ENCODE results near the gene PPDPF. TPM values are rescaled to one million over a fixed set of nuclear protein-coding genes. Genes with fewer than 3 reads are reported as not detected.

The PPDPF gene
- polyA plus RNA-seq, 1 donor (not counting 4 experiments of a cell fraction or from before 2014, with no cell fraction given) = 8.8 TPM

DNA sequence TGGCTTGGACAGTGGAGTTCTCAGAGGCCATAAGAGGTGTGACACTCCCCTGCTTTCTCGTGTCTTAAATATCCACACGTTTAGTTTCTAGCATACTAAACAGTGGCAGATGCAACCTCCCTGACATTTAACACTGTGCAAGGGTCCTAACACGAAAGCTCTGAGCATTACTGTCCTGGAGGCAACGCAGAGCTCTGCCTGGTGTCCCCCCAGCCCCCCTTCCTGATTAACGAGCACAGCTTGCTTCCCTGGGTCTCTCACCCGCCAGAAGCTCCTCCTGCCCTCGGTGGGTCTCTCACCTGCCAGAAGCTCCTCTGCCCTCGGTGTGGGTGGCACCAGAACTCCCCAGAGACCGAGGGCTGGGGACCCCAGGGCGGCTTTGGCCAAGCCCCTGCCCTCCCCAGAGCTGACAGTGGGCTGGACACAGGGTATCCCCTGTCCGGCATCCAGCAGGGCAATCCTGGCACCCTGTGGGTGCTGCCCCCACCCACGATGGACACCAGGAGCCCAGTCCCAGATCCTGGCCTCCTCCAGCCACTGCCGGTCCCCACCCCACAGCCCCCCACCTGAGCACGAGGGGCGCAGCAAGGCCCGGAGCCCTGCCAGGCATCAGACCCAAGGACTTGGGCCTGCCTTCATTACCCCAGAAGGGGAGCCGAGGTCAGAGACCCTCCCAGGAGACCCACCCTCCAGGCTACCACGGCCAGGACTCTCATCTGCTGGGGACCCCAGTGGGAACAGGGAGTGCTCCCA, 35.7 kb upstream of the PPDPF start:
- H3K79me2 ChIP-seq (ENCODE audit: control insufficient read depth, insufficient read depth, low read length) = no peaks in the 10 kb centered on the region
- no peaks in the 10 kb centered on the region for H3K4me1 ChIP-seq (ENCODE audit: control insufficient read depth, extremely low read depth, insufficient read depth, low read length)
- H3K4me2 ChIP-seq (ENCODE audit: control insufficient read depth, extremely low read depth, insufficient read depth, low read depth, low read length) = no peak overlapping the region
- H3K27ac ChIP-seq (ENCODE audit: control insufficient read depth, insufficient read depth, low read length) = no peak overlapping the region
- TF ChIP-seq EZH2 (IDR thresholded peaks at IDR 0.05; ENCODE audit: low read length) = no peak
- no peak for TF ChIP-seq CTCF (optimal IDR thresholded peaks at IDR 0.05 in 1 of 3, IDR thresholded peaks at IDR 0.05 in 1 of 3, conservative IDR thresholded peaks at IDR 0.05 in 1 of 3; ENCODE audit: extremely low read depth in 1 of 3, insufficient read depth in 2 of 3, low read length in 3 of 3)
- no peak for DNase-seq (ENCODE audit: low read depth, low spot score)
- H4K20me1 ChIP-seq (ENCODE audit: control insufficient read depth, extremely low read depth, insufficient read depth, low read length) = no peaks in the 10 kb centered on the region
- H2AFZ ChIP-seq (ENCODE audit: control insufficient read depth, low read length) = no peak overlapping the region
- dilution Hi-C loops (cut with MboI; ENCODE audit: extremely low pct_ligation_motif_present, low sequenced_read_pairs) = no loop called here
- no peak overlapping the region for H3K4me3 ChIP-seq (ENCODE audit: control insufficient read depth in 2 of 3, extremely low read depth in 1 of 3, insufficient read depth in 2 of 3, low read depth in 1 of 3, low read length in 3 of 3)
- no peak for FAIRE-seq
- no peaks in the 10 kb centered on the region for H3K9me3 ChIP-seq (ENCODE audit: control insufficient read depth, low read depth, low read length)
- peaks cover 62% of the 10 kb centered on the region for H3K27me3 ChIP-seq (ENCODE audit: control insufficient read depth, extremely low read depth, insufficient read depth, low read length)
- no peaks in the 10 kb centered on the region for H3K9me1 ChIP-seq (ENCODE audit: control insufficient read depth, extremely low read depth, insufficient read depth, low read length)
- H3K36me3 ChIP-seq (ENCODE audit: control insufficient read depth in 2 of 2, extremely low read depth in 1 of 2, insufficient read depth in 2 of 2, low read length in 2 of 2) = no peaks in the 10 kb centered on the region
- H3K9ac ChIP-seq (ENCODE audit: control insufficient read depth, extremely low read depth, insufficient read depth, low read length) = no peak overlapping the region

- Histone ChIP-seq H3K4me1 (ENCODE audit: control insufficient read depth, extremely low read depth, insufficient read depth, low read length) (no peaks in the 10 kb centered on the region), H3K9ac (ENCODE audit: control insufficient read depth, extremely low read depth, insufficient read depth, low read length) (no peak overlapping the region), H3K27me3 (ENCODE audit: control insufficient read depth, extremely low read depth, insufficient read depth, low read length) (peaks cover 59% of the 10 kb centered on the region), H3K4me2 (ENCODE audit: control insufficient read depth, extremely low read depth, insufficient read depth, low read depth, low read length) (no peak overlapping the region), H3K79me2 (ENCODE audit: control insufficient read depth, insufficient read depth, low read length) (no peaks in the 10 kb centered on the region), H3K9me1 (ENCODE audit: control insufficient read depth, extremely low read depth, insufficient read depth, low read length) (no peaks in the 10 kb centered on the region), H3K27ac (ENCODE audit: control insufficient read depth, insufficient read depth, low read length) (no peak overlapping the region), H3K9me3 (ENCODE audit: control insufficient read depth, low read depth, low read length) (no peaks in the 10 kb centered on the region), H3K36me3 (ENCODE audit: control insufficient read depth in 2 of 2, extremely low read depth in 1 of 2, insufficient read depth in 2 of 2, low read length in 2 of 2) (no peaks in the 10 kb centered on the region), H2AFZ (ENCODE audit: control insufficient read depth, low read length) (no peak overlapping the region), H4K20me1 (ENCODE audit: control insufficient read depth, extremely low read depth, insufficient read depth, low read length) (no peaks in the 10 kb centered on the region), H3K4me3 (ENCODE audit: control insufficient read depth in 2 of 3, extremely low read depth in 1 of 3, insufficient read depth in 2 of 3, low read depth in 1 of 3, low read length in 3 of 3) (no peak overlapping the region)
- DNase-seq (ENCODE audit: low read depth, low spot score) (no peak), FAIRE-seq (no peak)
- dilution Hi-C loops (cut with MboI; ENCODE audit: extremely low pct_ligation_motif_present, low sequenced_read_pairs) = no loop called here
- TF ChIP-seq EZH2 (IDR thresholded peaks at IDR 0.05; ENCODE audit: low read length) = no peak
- TF ChIP-seq CTCF (optimal IDR thresholded peaks at IDR 0.05 in 1 of 3, IDR thresholded peaks at IDR 0.05 in 1 of 3, conservative IDR thresholded peaks at IDR 0.05 in 1 of 3; ENCODE audit: extremely low read depth in 1 of 3, insufficient read depth in 2 of 3, low read length in 3 of 3) = no peak
Measured at GRCh38 chr20:63486300-63486855, 34.2 kb upstream of the PPDPF start.
